OCI-M2 (cell line): ENCODE data around the gene KRTAP1-4.
"Not testable (repeated sequence)": the region's sequence is repeated elsewhere in the genome, so short reads cannot be mapped to it uniquely, and the experiment has no call there.

Experiments used
- DNase-seq: peaks from one replicate; lab custom pipeline; 2025; ENCODE audit not compliant: unreplicated experiment; lab: John Stamatoyannopoulos, UW

KRTAP1-4 gene

DNA sequence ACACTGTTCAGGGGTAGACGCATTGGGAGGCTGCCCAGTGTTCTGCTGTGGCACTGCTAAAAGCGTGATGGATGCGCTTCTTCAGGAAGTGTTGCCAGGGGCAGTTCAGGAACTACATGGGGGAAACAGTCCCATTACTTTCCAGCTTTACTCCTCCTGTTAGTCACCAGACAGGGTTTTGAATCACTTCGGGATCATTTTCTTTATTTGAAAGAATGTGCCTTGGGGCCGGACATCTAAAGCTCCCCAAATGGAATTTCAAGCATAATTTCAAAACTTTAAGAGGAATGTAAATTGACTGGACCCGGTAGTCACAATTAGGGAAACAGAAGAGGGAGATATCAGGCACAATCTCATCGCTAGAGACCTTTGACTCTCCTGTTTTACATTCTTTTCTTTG lies 18.4 kb upstream of the KRTAP1-4 start:
- no peak for DNase-seq

DNA sequence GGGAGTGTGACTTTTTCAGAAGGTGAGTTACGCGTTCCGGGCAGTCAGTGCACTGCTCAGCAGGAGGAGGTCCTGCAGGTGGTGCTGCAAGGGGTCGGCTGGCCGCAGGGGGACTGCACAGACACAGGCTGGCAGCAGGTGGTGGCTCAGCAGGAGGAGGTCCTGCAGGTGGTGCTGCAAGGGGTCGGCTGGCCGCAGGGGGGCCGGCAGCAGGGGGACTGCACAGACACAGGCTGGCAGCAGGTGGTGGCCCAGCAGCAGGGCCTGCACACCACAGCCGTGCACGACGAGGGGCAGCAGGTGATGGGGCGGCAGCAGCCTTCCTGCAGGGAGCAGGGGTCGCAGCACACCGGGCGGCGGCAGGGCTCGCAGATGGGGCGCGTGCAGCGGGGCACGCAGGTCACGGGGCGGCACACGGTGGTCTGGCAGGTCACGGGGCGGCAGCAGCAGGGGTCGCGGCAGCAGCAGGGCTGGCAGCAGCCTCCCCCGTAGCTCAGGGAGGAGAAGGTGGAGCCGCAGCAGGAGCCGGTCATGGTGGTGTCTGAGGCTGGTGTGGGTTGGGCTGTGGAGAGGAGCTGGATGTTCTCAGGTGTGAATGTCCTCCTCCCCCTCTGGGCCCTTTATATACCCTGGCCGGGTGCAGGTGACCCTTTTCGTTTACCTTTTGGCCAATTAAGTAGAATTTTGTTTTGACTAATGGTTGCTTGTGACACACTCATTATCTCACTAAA lies 16.9 kb upstream of the KRTAP1-4 start, which contains the start of gene KRTAP2-1:
KRTAP2-1 (minus strand) TSS at position 582 of the 731 bp plus-strand sequence; CDS start at position 533, 49 bp downstream.
- DNase-seq, result not testable (repeated sequence)

DNA sequence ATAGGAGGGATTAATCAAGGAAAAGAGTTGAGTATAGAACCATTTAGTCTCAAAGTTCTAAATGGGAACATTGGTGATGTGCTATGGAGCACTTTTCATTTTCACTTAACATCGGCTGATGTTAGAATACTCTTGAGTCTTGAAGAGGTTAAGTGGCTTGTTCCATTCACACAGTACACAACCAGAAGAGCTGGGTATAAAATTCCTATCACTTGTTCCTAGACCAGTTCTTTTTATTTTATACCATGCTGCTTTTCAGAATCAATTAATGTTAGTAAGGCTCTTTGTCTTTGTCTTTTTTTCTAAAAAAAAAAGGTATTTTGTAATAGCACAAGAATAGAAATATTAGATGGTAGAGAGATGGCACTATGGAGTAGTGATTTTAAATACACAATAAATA lies 13.0 kb upstream of the KRTAP1-4 start:
- no peak for DNase-seq

- DNase-seq, result not testable (repeated sequence)
These were observed 11.0 kb upstream of the KRTAP1-4 start, which contains the start of gene KRTAP1-1 for GRCh38 chr17:41040783-41041571. KRTAP1-1 (minus strand) TSS chr17:41041450; CDS start chr17:41041397, 53 bp downstream.

DNA sequence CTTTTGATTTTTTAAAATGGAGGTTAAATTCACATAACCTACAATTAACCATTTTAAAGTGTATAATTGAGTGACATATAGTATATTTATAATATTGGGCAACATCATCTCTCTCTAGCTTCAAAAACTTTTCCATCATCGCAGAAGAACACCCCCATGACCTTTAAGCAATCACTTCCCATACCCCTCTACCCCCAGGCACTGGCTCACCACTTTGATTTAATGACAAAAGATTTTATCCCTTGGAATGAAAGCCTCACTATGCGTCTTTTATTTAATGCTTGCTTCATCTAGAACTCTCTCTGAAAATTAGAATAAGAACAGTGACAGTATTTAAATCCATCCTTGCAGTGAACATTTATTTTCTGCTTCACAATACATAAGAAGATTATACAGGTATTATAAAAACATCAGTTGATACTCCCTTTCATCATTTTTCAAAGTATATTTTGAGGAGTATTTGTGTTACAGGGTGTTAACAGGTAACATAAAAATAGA lies 7.9 kb upstream of the KRTAP1-4 start:
- DNase-seq, result no peak

DNA sequence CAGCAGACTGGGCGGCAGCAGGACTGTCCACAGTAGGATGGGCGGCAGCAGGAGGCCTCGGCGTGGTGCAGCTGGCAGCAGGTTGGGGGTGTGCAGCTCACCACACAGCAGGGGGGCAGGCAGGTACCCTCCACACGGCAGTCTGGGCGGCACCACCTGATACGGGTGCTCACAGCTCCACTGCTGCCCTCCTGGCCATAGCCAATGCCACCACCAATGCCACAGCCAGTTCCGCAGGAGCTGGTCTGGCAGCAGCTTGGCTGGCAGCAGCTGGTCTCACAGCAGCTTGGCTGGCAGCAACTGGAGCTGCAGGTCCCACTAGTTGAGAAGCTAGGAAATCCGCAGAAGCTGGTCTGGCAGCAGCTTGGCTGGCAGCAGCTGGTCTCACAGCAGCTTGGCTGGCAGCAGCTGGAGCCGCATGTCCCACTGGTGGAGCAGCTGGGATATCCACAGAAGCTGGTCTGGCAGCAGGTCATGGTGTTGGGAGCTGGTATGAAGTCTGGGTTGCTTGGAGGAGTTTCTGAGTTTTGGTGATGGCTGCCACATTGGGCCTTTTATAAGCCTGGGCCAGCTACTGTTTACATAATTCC lies 4.4 kb upstream of the KRTAP1-4 start, which contains the start of gene KRTAP1-3:
KRTAP1-3 (minus strand) TSS at position 529 of the 590 bp plus-strand sequence; CDS start at position 476, 53 bp downstream.
- not testable (repeated sequence) for DNase-seq

GRCh38 chr17:41026715-41027471 lies 3.1 kb downstream of the KRTAP1-4 start, which contains the start of gene KRTAP1-5:
KRTAP1-5 (minus strand) TSS chr17:41027208; CDS start chr17:41027155, 53 bp downstream.
- no peak for DNase-seq

DNA sequence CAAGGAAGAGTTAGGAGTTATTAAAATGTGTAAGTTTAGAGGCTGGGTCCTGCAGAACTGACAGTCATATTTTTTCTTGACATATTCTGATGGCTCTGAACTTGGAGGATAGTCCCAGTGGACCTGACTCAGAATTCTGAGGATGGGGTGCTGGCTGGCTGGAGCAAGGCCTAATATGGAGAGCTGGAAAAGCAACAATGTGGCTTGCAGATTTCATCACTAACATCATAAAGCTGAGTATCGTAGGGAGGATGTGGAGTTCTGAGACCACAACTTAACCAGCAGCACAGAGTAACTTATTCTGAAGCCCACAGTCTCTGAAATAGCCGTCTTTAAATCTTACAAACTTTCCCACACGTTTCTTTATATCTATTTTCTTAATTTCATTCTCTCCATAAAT lies 5.3 kb downstream of the KRTAP1-4 start:
- DNase-seq, result no peak

GRCh38 chr17:41020336-41020735 lies 9.7 kb downstream of the KRTAP1-4 start:
- no peak for DNase-seq

DNA sequence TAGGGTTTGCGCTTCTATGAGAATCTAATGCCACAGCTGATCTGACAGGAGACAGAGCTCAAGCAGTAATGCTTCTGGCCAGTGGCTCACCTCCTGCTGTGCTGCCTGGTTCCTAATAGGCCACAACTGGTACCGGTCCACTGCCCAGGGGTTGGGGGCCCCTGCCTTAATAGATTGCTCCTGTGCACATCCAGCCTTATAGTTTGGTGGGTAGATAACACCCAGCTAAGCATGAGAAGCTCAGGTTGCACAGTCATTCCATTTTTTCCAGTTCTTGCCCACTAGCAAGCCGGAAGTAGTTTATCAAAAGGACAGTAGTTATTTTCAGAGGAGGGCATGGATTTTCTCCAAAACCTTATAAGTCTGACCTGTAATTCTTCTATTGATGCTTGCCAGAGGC lies 10.6 kb downstream of the KRTAP1-4 start:
- DNase-seq, result no peak

DNA sequence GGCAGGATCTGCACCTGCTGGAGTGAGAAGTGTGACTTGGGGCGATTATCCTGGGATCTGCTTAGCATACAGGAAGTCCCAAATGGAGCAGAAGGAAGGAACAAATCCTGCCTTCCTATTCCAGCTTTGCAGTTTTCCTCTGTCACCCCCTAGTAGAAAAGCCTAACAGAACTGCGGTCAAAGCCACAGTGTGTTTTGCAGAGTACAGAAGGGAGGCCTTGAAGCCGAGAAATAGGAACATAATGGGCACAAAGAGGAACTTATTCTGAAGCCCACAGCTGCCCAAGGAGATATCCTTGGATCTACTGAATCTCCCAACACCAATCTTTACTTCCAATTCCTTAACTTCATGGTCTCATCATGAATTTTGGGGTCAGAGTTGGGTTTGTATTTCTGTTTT lies 11.5 kb downstream of the KRTAP1-4 start:
- no peak for DNase-seq

DNA sequence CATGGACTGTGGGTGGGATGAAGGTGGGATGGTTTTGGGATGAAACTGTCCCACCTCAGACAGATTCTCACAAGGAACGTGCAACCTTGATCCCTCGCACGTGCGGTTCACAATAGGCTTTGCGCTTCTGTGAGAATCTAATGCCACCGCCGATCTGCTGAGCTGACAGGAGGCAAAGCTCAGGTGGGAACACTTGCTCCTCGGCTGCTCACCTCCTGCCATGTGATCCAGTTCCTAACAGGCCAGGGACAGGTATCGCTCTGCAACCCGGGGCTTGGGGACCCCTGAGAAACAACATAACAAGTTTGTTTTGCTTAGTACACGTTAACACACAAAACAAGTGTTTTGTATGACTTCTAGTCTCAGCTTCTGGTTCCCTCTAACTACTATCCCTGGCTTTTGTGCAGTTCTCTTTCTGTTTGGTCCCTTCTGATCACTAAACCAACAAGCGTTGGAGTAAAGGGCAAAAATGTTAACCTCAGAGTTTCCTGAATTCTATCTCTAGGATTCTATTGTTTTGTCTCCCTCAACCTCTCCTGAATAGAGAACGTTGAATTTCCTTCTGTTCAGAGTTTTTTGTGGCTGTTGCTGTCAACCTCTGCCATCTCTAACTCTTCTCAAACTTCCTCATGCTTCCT lies 13.3 kb downstream of the KRTAP1-4 start:
- DNase-seq, result no peak

- no peak for DNase-seq
These were observed 14.5 kb downstream of the KRTAP1-4 start for GRCh38 chr17:41015454-41015853.

- DNase-seq, result no peak
These were observed 16.4 kb downstream of the KRTAP1-4 start for GRCh38 chr17:41013606-41014005.

GRCh38 chr17:41013181-41013580 lies 16.8 kb downstream of the KRTAP1-4 start:
- DNase-seq, result no peak

- DNase-seq, result no peak
These were observed 17.5 kb downstream of the KRTAP1-4 start for GRCh38 chr17:41012326-41013120.

GRCh38 chr17:41010441-41010840 lies 19.6 kb downstream of the KRTAP1-4 start:
- DNase-seq, result no peak

GRCh38 chr17:41009936-41010335 lies 20.1 kb downstream of the KRTAP1-4 start:
- DNase-seq, result no peak

GRCh38 chr17:41009301-41009760 lies 20.7 kb downstream of the KRTAP1-4 start:
- no peak for DNase-seq
